A673 (cell line): ENCODE results near the gene HNRNPC. TPM values are rescaled to one million over a fixed set of nuclear protein-coding genes. Genes with fewer than 3 reads are reported as not detected.

Source experiments
- BruUV-seq: library from RNA; stranded (reverse); fragments of 400-500 nt; replicated peaks from 2 replicates; lab custom pipeline; 2021; lab: Mats Ljungman, UMichigan
- CTCF ChIA-PET: fragments of 300-600 bp; sonication (Branson Sonifier 250); formaldehyde crosslinking; loops from one replicate; lab custom pipeline; 2022; ENCODE audit warnings: antibody characterized with exemption; lab: Charles Lee
- POLR2A ChIA-PET: fragments of 300-600 bp; sonication (Branson Sonifier 250); formaldehyde crosslinking; loops from one replicate; lab custom pipeline; 2022; ENCODE audit warnings: antibody characterized with exemption; ENCODE audit not compliant: low non-redundant PET; lab: Charles Lee
- DNase-seq: peaks from one replicate; pipeline ENCODE4 v3.0.0-alpha.2; 2015; ENCODE audit warnings: low spot score
- H3K27ac ChIP-seq: fragments of 200-600 bp; sonication (generic); 2 replicates; pipeline ENCODE4 v1.5.1; 2016; ENCODE audit warnings: mixed run types, low read depth, mild to moderate bottlenecking, mixed read lengths, antibody characterized with exemption, low read length; ENCODE audit not compliant: poor library complexity, severe bottlenecking
- H3K27me3 ChIP-seq: fragments of 200-600 bp; sonication (generic); replicated peaks from 2 replicates; pipeline ENCODE4 v1.6.1; 2017; ENCODE audit warnings: mixed run types, low read depth, mild to moderate bottlenecking, mixed read lengths, antibody characterized with exemption, low read length; ENCODE audit not compliant: insufficient read depth, poor library complexity
- H3K36me3 ChIP-seq: fragments of 200-600 bp; sonication (generic); 2 replicates; pipeline ENCODE4 v1.6.1; 2016; ENCODE audit warnings: mixed run types, mild to moderate bottlenecking, mixed read lengths, antibody characterized with exemption, low read length; ENCODE audit not compliant: insufficient read depth, poor library complexity, severe bottlenecking
- H3K4me1 ChIP-seq: fragments of 200-600 bp; sonication (generic); 2 replicates; pipeline ENCODE4 v1.6.1; 2017; ENCODE audit warnings: mixed run types, mild to moderate bottlenecking, mixed read lengths, antibody characterized with exemption, low read length; ENCODE audit not compliant: insufficient read depth, poor library complexity, severe bottlenecking
- H3K4me3 ChIP-seq: fragments of 200-600 bp; sonication (generic); 2 replicates; pipeline ENCODE4 v1.5.1; 2016; ENCODE audit warnings: low read depth, mixed run types, mild to moderate bottlenecking, mixed read lengths, low read length; ENCODE audit not compliant: poor library complexity, severe bottlenecking
- H3K9me3 ChIP-seq: fragments of 200-600 bp; sonication (generic); 2 replicates; pipeline ENCODE4 v1.6.1; 2016; ENCODE audit warnings: mixed run types, low read depth, mild to moderate bottlenecking, mixed read lengths, antibody characterized with exemption, low read length; ENCODE audit not compliant: poor library complexity, severe bottlenecking
- EZH2 ChIP-seq: fragments of 200-600 bp; sonication (generic); IDR thresholded peaks from 2 replicates; pipeline ENCODE4 v1.6.1; 2017; ENCODE audit warnings: borderline replicate concordance, low read depth, mild to moderate bottlenecking, mixed read lengths, antibody characterized with exemption, low read length; ENCODE audit not compliant: poor library complexity, severe bottlenecking
- intact Hi-C: fragments of 100-400 bp; cut with micrococcal nuclease; formaldehyde crosslinking; loops from one replicate; pipeline ENCODE4 v1.10.0; 2022; ENCODE audit not compliant: unreplicated experiment
- total RNA-seq: library from RNA; stranded (reverse); gene quantifications from 2 replicates; pipeline ENCODE4 v1.2.3, GENCODE V29; 2021
- TF ChIP-seq, protein P1 (sequence below): fragments of 300-800, 200-600 bp; sonication (generic); conservative IDR thresholded peaks from 2 replicates; pipeline ENCODE4 v1.5.1; 2017; ENCODE audit warnings: low read depth, mild to moderate bottlenecking, antibody characterized with exemption, low read length, moderate library complexity, mixed read lengths

Gene HNRNPC
- total RNA-seq, 1 experiment from 2014 or later, result 949 TPM

DNA sequence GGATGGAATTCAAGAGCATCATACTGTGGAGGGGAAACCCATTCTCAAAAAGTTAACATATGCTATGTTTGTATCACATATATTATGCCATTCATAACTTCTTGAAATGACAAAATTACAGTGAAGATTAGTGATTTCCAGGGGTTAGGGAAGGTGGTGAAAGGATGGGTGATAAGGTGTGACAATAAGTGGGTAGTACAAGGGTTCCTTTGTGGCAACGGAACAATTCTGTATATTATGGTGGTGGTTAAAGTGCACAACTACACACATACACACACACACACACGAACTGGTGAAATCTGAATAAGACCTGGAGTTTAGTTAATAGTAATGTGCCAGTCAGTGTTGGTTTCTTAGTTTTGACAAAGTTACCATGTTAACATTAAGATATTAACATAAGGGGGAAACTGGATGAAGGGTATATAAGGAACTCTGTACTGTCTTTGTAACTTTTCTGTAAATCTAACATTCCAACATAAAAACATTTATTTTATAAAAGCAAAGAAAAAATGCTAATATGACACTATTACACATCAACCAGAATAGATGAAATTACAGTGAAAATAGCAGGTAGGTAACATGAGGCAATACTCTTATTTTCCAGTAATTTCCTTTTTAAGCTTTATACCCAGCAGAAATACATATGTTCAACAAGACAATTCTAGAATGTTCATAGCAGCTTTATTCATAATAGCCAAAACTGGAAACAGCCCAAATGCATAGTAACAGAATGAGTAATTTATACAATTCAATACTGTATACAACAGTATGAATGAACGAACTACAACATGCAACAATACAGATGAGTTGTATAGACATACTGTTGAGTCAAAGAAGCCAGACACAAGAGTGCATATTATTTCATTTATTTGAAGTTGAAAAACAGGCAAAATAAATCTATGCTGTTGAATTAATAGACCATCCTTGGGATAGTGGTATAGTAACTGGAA, 69.4 kb downstream of the HNRNPC start:
- no peak overlapping the region for H3K4me3 ChIP-seq
- intact Hi-C loops, result loop anchor here (10.0 kb wide), 1 partner anchor 185 kb away; no protein-coding TSS in a partner anchor
- POLR2A ChIA-PET, result no interaction called here
- no peaks in the 10 kb centered on the region for H3K27me3 ChIP-seq
- no peak for TF ChIP-seq EZH2
- TF ChIP-seq, protein P1, sequence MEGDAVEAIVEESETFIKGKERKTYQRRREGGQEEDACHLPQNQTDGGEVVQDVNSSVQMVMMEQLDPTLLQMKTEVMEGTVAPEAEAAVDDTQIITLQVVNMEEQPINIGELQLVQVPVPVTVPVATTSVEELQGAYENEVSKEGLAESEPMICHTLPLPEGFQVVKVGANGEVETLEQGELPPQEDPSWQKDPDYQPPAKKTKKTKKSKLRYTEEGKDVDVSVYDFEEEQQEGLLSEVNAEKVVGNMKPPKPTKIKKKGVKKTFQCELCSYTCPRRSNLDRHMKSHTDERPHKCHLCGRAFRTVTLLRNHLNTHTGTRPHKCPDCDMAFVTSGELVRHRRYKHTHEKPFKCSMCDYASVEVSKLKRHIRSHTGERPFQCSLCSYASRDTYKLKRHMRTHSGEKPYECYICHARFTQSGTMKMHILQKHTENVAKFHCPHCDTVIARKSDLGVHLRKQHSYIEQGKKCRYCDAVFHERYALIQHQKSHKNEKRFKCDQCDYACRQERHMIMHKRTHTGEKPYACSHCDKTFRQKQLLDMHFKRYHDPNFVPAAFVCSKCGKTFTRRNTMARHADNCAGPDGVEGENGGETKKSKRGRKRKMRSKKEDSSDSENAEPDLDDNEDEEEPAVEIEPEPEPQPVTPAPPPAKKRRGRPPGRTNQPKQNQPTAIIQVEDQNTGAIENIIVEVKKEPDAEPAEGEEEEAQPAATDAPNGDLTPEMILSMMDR, result no peak
- CTCF ChIA-PET, result no interaction called here
- H3K27ac ChIP-seq, result no peak overlapping the region
- BruUV-seq, result no TSS peak
- no peaks in the 10 kb centered on the region for H3K36me3 ChIP-seq
- H3K9me3 ChIP-seq, result no peaks in the 10 kb centered on the region
- no peak for DNase-seq
- no peaks in the 10 kb centered on the region for H3K4me1 ChIP-seq

DNA sequence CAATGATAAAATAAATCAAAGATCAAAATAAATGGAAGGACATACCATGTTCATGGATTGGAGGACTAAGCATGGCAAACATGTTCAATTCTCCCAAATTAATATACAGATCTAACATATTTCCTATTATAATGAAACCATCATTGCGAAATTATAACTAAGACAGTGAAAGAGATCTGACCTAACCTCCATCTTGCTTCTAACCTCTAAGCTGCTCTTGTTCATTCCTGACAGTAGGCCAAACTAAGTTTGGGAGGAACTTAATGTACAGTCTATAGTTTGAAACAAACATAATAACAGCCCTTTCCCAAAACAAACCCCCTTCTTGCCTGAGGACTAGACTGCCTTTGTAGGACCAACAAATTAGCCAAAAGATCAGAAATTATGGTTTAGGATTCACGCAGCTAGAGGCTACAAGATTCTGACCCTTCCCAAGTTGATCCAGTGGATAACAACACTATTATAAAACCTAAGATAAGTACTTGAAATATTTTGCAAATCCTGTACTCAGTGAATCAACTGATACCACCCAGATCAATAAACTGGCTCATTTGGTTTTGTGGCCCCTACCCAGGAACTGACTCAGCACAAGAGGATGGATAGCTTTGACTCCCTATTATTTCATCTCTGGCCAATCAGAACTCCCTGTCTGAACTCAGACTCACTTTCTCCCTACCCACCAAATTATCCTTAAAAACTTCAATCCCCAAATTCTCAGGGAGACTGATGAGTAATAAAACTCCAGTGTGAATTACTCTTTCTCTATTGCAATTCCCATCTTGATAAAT, 71.6 kb downstream of the HNRNPC start:
- Histone ChIP-seq H3K4me3 (no peak overlapping the region), H3K4me1 (no peaks in the 10 kb centered on the region), H3K27ac (no peak overlapping the region), H3K27me3 (no peaks in the 10 kb centered on the region), H3K36me3 (no peaks in the 10 kb centered on the region), H3K9me3 (no peaks in the 10 kb centered on the region)
- no TSS peak for BruUV-seq
- TF ChIP-seq, protein P1, result no peak
- TF ChIP-seq EZH2, result no peak
- ChIA-PET CTCF (no interaction called here), POLR2A (no interaction called here)
- DNase-seq, result no peak
- intact Hi-C loops, result loop anchor here (10.0 kb wide), 1 partner anchor 183 kb away; no protein-coding TSS in a partner anchor

DNA sequence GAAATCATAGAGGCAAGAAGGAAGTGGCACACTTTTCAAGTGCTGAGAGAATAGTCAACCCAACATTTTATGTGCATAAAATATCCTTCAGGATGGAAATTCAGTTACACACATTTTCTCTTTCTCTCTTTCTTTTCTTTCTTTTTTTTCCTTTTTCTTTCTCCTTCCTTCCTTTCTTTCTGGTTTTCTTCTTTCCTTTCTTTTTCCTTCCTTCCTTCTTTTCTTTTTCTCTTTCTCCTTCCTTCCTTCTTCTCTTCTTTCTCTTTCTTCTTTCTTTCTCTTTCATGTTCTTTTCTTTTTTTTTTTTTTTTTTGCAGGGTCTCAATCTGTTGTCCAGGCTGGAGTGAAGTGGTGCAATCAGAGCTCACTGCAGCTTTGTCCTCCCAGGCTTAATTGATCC, 74.6 kb downstream of the HNRNPC start:
- H3K27me3 ChIP-seq, result no peaks in the 10 kb centered on the region
- no TSS peak for BruUV-seq
- TF ChIP-seq, protein P1, result no peak
- TF ChIP-seq EZH2, result no peak
- intact Hi-C loops, result loop anchor here (10.0 kb wide), 1 partner anchor 180 kb away; no protein-coding TSS in a partner anchor
- ChIA-PET POLR2A (no interaction called here), CTCF (no interaction called here)
- H3K4me3 ChIP-seq, result no peak overlapping the region
- H3K9me3 ChIP-seq, result no peaks in the 10 kb centered on the region
- H3K4me1 ChIP-seq, result peaks cover 10% of the 10 kb centered on the region
- no peak for DNase-seq
- no peaks in the 10 kb centered on the region for H3K36me3 ChIP-seq
- H3K27ac ChIP-seq, result no peak overlapping the region
